Uterus (tissue), 2 donors: Measurements from ENCODE around the gene DYTN.

Experiments used
- CTCF ChIP-seq, 4 experiments: fragments of 200-600 bp in 2 of 4; fragments of 450-650 bp in 2 of 4; sonication (generic) in 2 of 4; IDR thresholded peaks; one replicate each; pipeline ENCODE4 v1.5.1; 2016 to 2019; ENCODE audit warnings: antibody characterized with exemption in 4 of 4, mild to moderate bottlenecking in 2 of 4, moderate library complexity in 1 of 4
- POLR2A ChIP-seq, 2 donors: fragments of 450-650 bp; IDR thresholded peaks; one replicate each; pipeline ENCODE4 v1.6.1; 2016; ENCODE audit warnings: antibody characterized with exemption in 2 of 2, mild to moderate bottlenecking in 1 of 2, moderate library complexity in 1 of 2

DNA sequence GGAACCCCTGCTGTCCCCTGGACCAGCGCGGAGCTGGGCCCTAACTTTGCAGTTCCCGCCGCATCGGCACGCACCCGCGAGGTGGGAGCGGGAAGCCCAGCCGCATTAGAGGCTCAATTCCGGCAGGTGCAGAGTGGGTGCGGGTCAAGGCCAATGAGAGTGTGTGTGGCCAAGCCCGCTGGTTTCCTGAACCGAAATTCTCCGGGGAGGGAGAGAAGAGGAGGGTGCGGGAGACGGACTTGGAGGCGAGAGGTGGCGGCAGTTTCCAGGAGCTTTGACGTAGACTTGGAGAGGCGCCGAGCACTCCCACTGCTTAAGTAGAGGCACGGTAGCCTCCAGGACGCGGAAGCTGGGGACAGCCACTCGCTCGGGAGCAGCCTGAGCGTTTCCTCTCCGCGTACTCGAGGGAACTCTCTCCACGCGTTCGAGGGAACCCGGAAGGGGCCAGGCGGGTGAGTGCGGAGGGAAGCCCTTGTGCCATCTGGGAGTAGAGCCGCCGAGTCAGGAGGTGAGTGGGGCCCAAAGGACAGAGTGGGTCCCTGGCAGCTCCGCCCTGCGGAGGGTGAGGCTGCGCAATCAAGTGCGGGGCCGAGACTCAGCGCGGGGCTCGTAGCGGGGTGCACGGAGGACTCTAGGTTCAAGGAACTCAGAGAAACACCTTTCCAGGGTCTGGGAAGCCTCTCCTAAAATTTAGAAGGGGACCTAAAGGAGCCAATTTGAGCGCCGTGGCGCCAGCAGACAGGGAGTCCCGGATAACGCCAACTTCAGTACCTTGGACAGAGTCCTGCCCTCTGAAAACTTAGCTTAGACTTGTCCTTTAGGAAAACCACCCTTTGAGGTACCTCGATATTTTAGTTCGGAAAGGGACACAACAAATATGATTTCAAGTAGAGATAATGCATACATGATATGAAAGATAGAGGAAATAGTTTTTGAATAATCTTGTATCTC lies 75.8 kb downstream of the DYTN start, which contains the start of gene FAM237A:
- TF ChIP-seq CTCF (IDR thresholded peaks at IDR 0.05): no peak
- no peak for TF ChIP-seq POLR2A (IDR thresholded peaks at IDR 0.05)
